ENCODE results near the gene LPAR3. TPM values are rescaled to one million over a fixed set of nuclear protein-coding genes. Genes with fewer than 3 reads are reported as not detected.

LPAR3 gene
- total RNA-seq, 1 donor from 2014 or later = 18.7 TPM

GRCh38 chr1:84823991-84824390 is 69.0 kb downstream of the LPAR3 start:
- TF ChIP-seq POLR2A (IDR thresholded peaks at IDR 0.05) (no peak), POLR2AphosphoS5 (IDR thresholded peaks at IDR 0.05; ENCODE audit: insufficient read depth in 1 of 2, low read depth in 1 of 2) (no peak), CTCF (IDR thresholded peaks at IDR 0.05) (no peak)
- Histone ChIP-seq H3K27me3 (no peaks in the 10 kb centered on the region), H3K4me3 (no peak overlapping the region), H3K4me1 (no peaks in the 10 kb centered on the region), H3K9me3 (no peaks in the 10 kb centered on the region), H3K27ac (no peak overlapping the region), H3K36me3 (no peaks in the 10 kb centered on the region)
- intact Hi-C loops (cut with DNase I) = no loop called here
- no peak for DNase-seq (ENCODE audit: extremely low spot score in 2 of 2)

DNA sequence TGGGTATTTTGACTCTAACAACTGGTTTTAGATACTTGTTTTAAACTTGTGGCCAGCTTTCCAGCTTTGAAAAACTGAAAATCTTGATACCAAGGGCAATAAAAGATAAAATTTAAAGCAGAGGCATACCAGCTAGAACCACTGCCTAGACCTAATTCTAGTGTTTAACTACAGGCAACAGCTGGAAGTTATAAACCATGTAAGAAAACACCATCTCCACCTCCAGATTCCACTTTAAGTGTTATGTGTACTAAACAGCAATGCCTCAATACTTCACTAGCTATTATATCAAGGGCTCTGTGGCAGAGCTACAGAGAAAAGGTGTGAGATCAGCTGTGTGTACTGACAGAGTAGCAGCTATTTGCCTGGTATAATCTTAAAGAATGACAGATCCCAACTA is 69.5 kb downstream of the LPAR3 start:
- no peaks in the 10 kb centered on the region for H3K36me3 ChIP-seq
- intact Hi-C loops (cut with DNase I) = no loop called here
- no peak for TF ChIP-seq CTCF (IDR thresholded peaks at IDR 0.05)
- no peak for TF ChIP-seq POLR2A (IDR thresholded peaks at IDR 0.05)
- no peak for TF ChIP-seq POLR2AphosphoS5 (IDR thresholded peaks at IDR 0.05; ENCODE audit: insufficient read depth in 1 of 2, low read depth in 1 of 2)

DNA sequence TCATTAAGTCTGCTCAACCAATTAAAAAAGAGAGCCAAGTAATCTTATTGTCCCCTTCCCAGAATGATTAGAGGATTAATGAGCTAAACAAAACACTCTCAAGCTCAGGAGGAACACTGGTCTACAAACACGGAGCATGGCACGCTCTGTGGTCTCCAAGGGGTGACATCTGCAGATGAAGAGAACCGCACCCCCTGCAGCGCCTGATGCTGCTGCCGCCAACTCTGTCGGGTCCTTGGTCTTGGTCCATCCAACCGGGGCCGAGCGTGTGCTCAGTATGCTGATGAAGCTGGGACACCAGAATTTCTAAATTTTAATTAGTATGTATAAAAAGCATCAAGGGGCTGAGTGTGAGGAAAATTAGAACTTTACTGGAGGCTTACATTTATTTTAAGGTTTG is 82.7 kb downstream of the LPAR3 start:
- Histone ChIP-seq H3K9me3 (no peaks in the 10 kb centered on the region), H3K4me3 (no peak overlapping the region), H3K27me3 (no peaks in the 10 kb centered on the region), H3K4me1 (no peaks in the 10 kb centered on the region), H3K36me3 (no peaks in the 10 kb centered on the region), H3K27ac (no peak overlapping the region)
- intact Hi-C loops (cut with DNase I) = no loop called here
- no peak for DNase-seq (ENCODE audit: extremely low spot score in 2 of 2)
- TF ChIP-seq POLR2AphosphoS5 (IDR thresholded peaks at IDR 0.05; ENCODE audit: insufficient read depth in 1 of 2, low read depth in 1 of 2) = no peak
- no peak for TF ChIP-seq CTCF (IDR thresholded peaks at IDR 0.05)
- TF ChIP-seq POLR2A (IDR thresholded peaks at IDR 0.05) = no peak

More for the DNA sequence above, 69.5 kb downstream of the LPAR3 start:
- Histone ChIP-seq H3K27ac (no peak overlapping the region), H3K4me3 (no peak overlapping the region), H3K27me3 (no peaks in the 10 kb centered on the region), H3K4me1 (no peaks in the 10 kb centered on the region), H3K9me3 (no peaks in the 10 kb centered on the region)
- no peak for DNase-seq (ENCODE audit: extremely low spot score in 2 of 2)

DNA sequence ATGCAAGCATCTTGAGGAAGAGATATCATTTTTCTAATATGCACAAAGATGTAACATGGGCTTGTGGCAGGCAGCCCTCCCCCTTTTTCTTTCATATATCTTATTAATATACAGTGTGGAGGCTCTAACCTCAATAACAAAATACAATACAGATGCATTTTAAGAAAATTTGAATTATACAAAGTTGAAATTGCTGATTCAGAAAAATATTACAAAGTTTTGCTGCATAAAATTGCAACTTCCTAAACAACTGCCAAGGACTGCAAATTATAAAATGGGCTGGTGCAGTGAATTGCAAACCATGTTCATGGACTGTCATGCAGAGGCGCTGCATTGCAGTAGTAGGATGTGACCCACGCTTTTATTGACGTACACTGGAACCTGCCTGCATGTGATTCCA is 84.0 kb downstream of the LPAR3 start:
- no peak overlapping the region for H3K27ac ChIP-seq
- DNase-seq (ENCODE audit: extremely low spot score in 2 of 2) = no peak
- intact Hi-C loops (cut with DNase I) = no loop called here
- H3K4me1 ChIP-seq = no peaks in the 10 kb centered on the region
- no peaks in the 10 kb centered on the region for H3K9me3 ChIP-seq
- no peaks in the 10 kb centered on the region for H3K27me3 ChIP-seq
- TF ChIP-seq POLR2A (IDR thresholded peaks at IDR 0.05) (no peak), POLR2AphosphoS5 (IDR thresholded peaks at IDR 0.05; ENCODE audit: insufficient read depth in 1 of 2, low read depth in 1 of 2) (no peak), CTCF (IDR thresholded peaks at IDR 0.05) (no peak)
- H3K4me3 ChIP-seq = no peak overlapping the region
- no peaks in the 10 kb centered on the region for H3K36me3 ChIP-seq

GRCh38 chr1:84803604-84804003 is 89.4 kb downstream of the LPAR3 start:
- Histone ChIP-seq H3K36me3 (no peaks in the 10 kb centered on the region), H3K9me3 (no peaks in the 10 kb centered on the region), H3K27me3 (no peaks in the 10 kb centered on the region), H3K4me3 (no peak overlapping the region), H3K27ac (no peak overlapping the region), H3K4me1 (no peaks in the 10 kb centered on the region)
- TF ChIP-seq CTCF (IDR thresholded peaks at IDR 0.05) (no peak), POLR2AphosphoS5 (IDR thresholded peaks at IDR 0.05; ENCODE audit: insufficient read depth in 1 of 2, low read depth in 1 of 2) (no peak), POLR2A (IDR thresholded peaks at IDR 0.05) (no peak)
- no peak for DNase-seq (ENCODE audit: extremely low spot score in 2 of 2)
- intact Hi-C loops (cut with DNase I) = no loop called here
